ENCODE measurements around the gene TMEM239. TPM values are rescaled to one million over a fixed set of nuclear protein-coding genes. Genes with fewer than 3 reads are reported as not detected.
A peak's percentile ranks its signal among the peaks of the same experiment; 100 is the strongest.

Gene TMEM239
- total RNA-seq, 1 donor from 2014 or later = not detected

- no peak overlapping the region for H3K4me3 ChIP-seq (ENCODE audit: insufficient read depth, low read depth, low read length)
- H3K9me3 ChIP-seq (ENCODE audit: insufficient read depth, low read depth, low read length) = peaks cover 7% of the 10 kb centered on the region
- Mint-ChIP-seq H3K36me3 (ENCODE audit: low read depth, unreplicated experiment) (no peaks in the 10 kb centered on the region), H3K4me1 (ENCODE audit: low read depth, unreplicated experiment) (peaks cover 15% of the 10 kb centered on the region), H3K4me3 (ENCODE audit: unreplicated experiment) (no peak overlapping the region), H3K27me3 (ENCODE audit: low read depth, unreplicated experiment) (peaks cover 34% of the 10 kb centered on the region), H3K27ac (ENCODE audit: unreplicated experiment) (no peak overlapping the region), H3K9me3 (ENCODE audit: unreplicated experiment) (peaks cover 22% of the 10 kb centered on the region)
- no peaks in the 10 kb centered on the region for H4K20me1 ChIP-seq (ENCODE audit: insufficient read depth, low read length)
- no peak overlapping the region for H2AFZ ChIP-seq (ENCODE audit: low read depth, low read length)
- H3K79me2 ChIP-seq (ENCODE audit: insufficient read depth, low read length) = no peaks in the 10 kb centered on the region
- TF ChIP-seq, protein P1, sequence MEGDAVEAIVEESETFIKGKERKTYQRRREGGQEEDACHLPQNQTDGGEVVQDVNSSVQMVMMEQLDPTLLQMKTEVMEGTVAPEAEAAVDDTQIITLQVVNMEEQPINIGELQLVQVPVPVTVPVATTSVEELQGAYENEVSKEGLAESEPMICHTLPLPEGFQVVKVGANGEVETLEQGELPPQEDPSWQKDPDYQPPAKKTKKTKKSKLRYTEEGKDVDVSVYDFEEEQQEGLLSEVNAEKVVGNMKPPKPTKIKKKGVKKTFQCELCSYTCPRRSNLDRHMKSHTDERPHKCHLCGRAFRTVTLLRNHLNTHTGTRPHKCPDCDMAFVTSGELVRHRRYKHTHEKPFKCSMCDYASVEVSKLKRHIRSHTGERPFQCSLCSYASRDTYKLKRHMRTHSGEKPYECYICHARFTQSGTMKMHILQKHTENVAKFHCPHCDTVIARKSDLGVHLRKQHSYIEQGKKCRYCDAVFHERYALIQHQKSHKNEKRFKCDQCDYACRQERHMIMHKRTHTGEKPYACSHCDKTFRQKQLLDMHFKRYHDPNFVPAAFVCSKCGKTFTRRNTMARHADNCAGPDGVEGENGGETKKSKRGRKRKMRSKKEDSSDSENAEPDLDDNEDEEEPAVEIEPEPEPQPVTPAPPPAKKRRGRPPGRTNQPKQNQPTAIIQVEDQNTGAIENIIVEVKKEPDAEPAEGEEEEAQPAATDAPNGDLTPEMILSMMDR (IDR thresholded peaks at IDR 0.05; ENCODE audit: insufficient read depth, low read depth, low read length) = no peak
- no peak for TF ChIP-seq EZH2 (IDR thresholded peaks at IDR 0.05; ENCODE audit: insufficient read depth, low read length)
- peaks cover 28% of the 10 kb centered on the region for H3K27me3 ChIP-seq (ENCODE audit: insufficient read depth, low read length)
- H3K9ac ChIP-seq (ENCODE audit: low read length) = no peak overlapping the region
- no peak overlapping the region for H3K27ac ChIP-seq (ENCODE audit: low read depth, low read length)
- no peaks in the 10 kb centered on the region for H3K36me3 ChIP-seq (ENCODE audit: insufficient read depth, low read length)
- DNase-seq (ENCODE audit: low read depth) = no peak
- H3K4me1 ChIP-seq (ENCODE audit: insufficient read depth, low read length) = peaks cover 20% of the 10 kb centered on the region
- H3K4me2 ChIP-seq (ENCODE audit: low read length) = no peak overlapping the region
- FAIRE-seq = no peak
These were observed 6.5 kb upstream of the TMEM239 start for GRCh38 chr20:2809690-2810089.

DNA sequence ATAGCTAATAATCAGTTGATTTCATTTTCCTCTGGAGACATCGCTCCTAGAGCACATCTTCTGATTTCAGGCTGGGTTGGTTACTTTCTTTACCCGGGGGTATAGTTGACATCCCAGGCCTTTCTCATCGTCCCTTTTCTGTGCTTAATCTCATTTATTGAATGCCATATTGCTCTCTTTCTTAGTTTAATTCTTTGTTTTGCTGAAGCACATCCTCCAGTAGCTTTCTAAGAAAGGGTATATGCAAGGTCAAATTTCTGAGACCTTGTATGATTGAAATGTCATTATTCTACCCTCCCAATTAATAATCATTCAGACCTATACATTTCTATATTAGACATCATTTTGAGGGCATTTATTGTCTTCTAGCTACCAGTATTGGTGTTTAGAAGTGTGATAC, 4.0 kb upstream of the TMEM239 start:
- no peaks in the 10 kb centered on the region for H3K36me3 Mint-ChIP-seq (ENCODE audit: low read depth, unreplicated experiment)
- H3K9me3 Mint-ChIP-seq (ENCODE audit: unreplicated experiment) = peaks cover 16% of the 10 kb centered on the region
- FAIRE-seq (no peak), DNase-seq (ENCODE audit: low read depth) (no peak)
- no peaks in the 10 kb centered on the region for H3K36me3 ChIP-seq (ENCODE audit: insufficient read depth, low read length)
- H3K4me2 ChIP-seq (ENCODE audit: low read length) = no peak overlapping the region
- no peak overlapping the region for H3K27ac Mint-ChIP-seq (ENCODE audit: unreplicated experiment)
- peaks cover 20% of the 10 kb centered on the region for H3K4me1 ChIP-seq (ENCODE audit: insufficient read depth, low read length)
- no peak overlapping the region for H3K4me3 Mint-ChIP-seq (ENCODE audit: unreplicated experiment)
- H3K27me3 Mint-ChIP-seq (ENCODE audit: low read depth, unreplicated experiment) = peaks cover 27% of the 10 kb centered on the region
- no peak overlapping the region for H2AFZ ChIP-seq (ENCODE audit: low read depth, low read length)
- H3K4me3 ChIP-seq (ENCODE audit: insufficient read depth, low read depth, low read length) = no peak overlapping the region
- H3K79me2 ChIP-seq (ENCODE audit: insufficient read depth, low read length) = no peaks in the 10 kb centered on the region
- H3K27me3 ChIP-seq (ENCODE audit: insufficient read depth, low read length) = peaks cover 6% of the 10 kb centered on the region
- no peaks in the 10 kb centered on the region for H4K20me1 ChIP-seq (ENCODE audit: insufficient read depth, low read length)
- H3K27ac ChIP-seq (ENCODE audit: low read depth, low read length) = no peak overlapping the region
- peaks cover 7% of the 10 kb centered on the region for H3K9me3 ChIP-seq (ENCODE audit: insufficient read depth, low read depth, low read length)
- H3K9ac ChIP-seq (ENCODE audit: low read length) = no peak overlapping the region
- peaks cover 15% of the 10 kb centered on the region for H3K4me1 Mint-ChIP-seq (ENCODE audit: low read depth, unreplicated experiment)
- no peak for TF ChIP-seq EZH2 (IDR thresholded peaks at IDR 0.05; ENCODE audit: insufficient read depth, low read length)
- TF ChIP-seq, protein P1 (IDR thresholded peaks at IDR 0.05; ENCODE audit: insufficient read depth, low read depth, low read length) = no peak

GRCh38 chr20:2814076-2814475, 2.1 kb upstream of the TMEM239 start:
- H2AFZ ChIP-seq (ENCODE audit: low read depth, low read length) = no peak overlapping the region
- H3K9me3 ChIP-seq (ENCODE audit: insufficient read depth, low read depth, low read length) = peaks cover 7% of the 10 kb centered on the region
- Mint-ChIP-seq H3K9me3 (ENCODE audit: unreplicated experiment) (peaks cover 20% of the 10 kb centered on the region), H3K27ac (ENCODE audit: unreplicated experiment) (peak overlapping the region; percentile 62), H3K27me3 (ENCODE audit: low read depth, unreplicated experiment) (peaks cover 28% of the 10 kb centered on the region), H3K4me1 (ENCODE audit: low read depth, unreplicated experiment) (peaks cover 15% of the 10 kb centered on the region), H3K4me3 (ENCODE audit: unreplicated experiment) (no peak overlapping the region), H3K36me3 (ENCODE audit: low read depth, unreplicated experiment) (no peaks in the 10 kb centered on the region)
- DNase-seq (ENCODE audit: low read depth) = no peak
- no peaks in the 10 kb centered on the region for H4K20me1 ChIP-seq (ENCODE audit: insufficient read depth, low read length)
- peak overlapping the region; percentile 70 for H3K4me2 ChIP-seq (ENCODE audit: low read length)
- H3K9ac ChIP-seq (ENCODE audit: low read length) = no peak overlapping the region
- FAIRE-seq = no peak
- no peak overlapping the region for H3K27ac ChIP-seq (ENCODE audit: low read depth, low read length)
- H3K79me2 ChIP-seq (ENCODE audit: insufficient read depth, low read length) = no peaks in the 10 kb centered on the region
- no peaks in the 10 kb centered on the region for H3K36me3 ChIP-seq (ENCODE audit: insufficient read depth, low read length)
- peaks cover 20% of the 10 kb centered on the region for H3K4me1 ChIP-seq (ENCODE audit: insufficient read depth, low read length)
- H3K27me3 ChIP-seq (ENCODE audit: insufficient read depth, low read length) = peaks cover 5% of the 10 kb centered on the region
- H3K4me3 ChIP-seq (ENCODE audit: insufficient read depth, low read depth, low read length) = no peak overlapping the region
- TF ChIP-seq, protein P1 (IDR thresholded peaks at IDR 0.05; ENCODE audit: insufficient read depth, low read depth, low read length) = no peak
- TF ChIP-seq EZH2 (IDR thresholded peaks at IDR 0.05; ENCODE audit: insufficient read depth, low read length) = no peak

All from astrocyte (in vitro differentiated cells and primary cell).